B cell (primary cell): Measurements from ENCODE around the gene TMEM120B. TPM values are rescaled to one million over a fixed set of nuclear protein-coding genes. Genes with fewer than 3 reads are reported as not detected.

Experiments
- ATAC-seq: fragments of 200-7000 bp; cut with Tn5 transposase; one replicate; pipeline ENCODE4 v1.10.0; 2021; ENCODE audit warnings: low read depth, mild to moderate bottlenecking, moderate number of reproducible peaks, moderate library complexity
- CTCF ChIA-PET: fragments of 350-600 bp; sonication (Branson Sonifier 250); formaldehyde crosslinking; loops from one replicate; lab custom pipeline; 2021; ENCODE audit warnings: antibody characterized with exemption, inconsistent platforms; lab: Charles Lee
- POLR2A ChIA-PET: fragments of 350-600 bp; sonication (Branson Sonifier 250); formaldehyde crosslinking; loops from one replicate; lab custom pipeline; 2021; ENCODE audit warnings: antibody characterized with exemption; lab: Charles Lee
- DNase-seq: peaks from one replicate; pipeline ENCODE4 v3.0.0; 2013
- H2AFZ ChIP-seq: 2 replicates; pipeline ENCODE4 v1.6.1; 2012; ENCODE audit warnings: mild to moderate bottlenecking, low read depth, low read length; ENCODE audit not compliant: insufficient read depth, poor library complexity, severe bottlenecking
- H3K27ac ChIP-seq, 2 donors: 1 replicate in 1 of 2; 2 replicates in 1 of 2; pipeline ENCODE4 v1.5.1; 2012 to 2013; ENCODE audit warnings: low read length in 2 of 2, mild to moderate bottlenecking in 2 of 2, moderate library complexity in 1 of 2
- H3K27me3 ChIP-seq, 4 experiments: fragments of 200-600 bp in 1 of 4; sonication (generic) in 1 of 4; replicated peaks in 1 of 4; 1 replicate in 2 of 4; 2 replicates in 2 of 4; pipeline versions ENCODE4 v1.6.1 to v1.7.0; 2013 to 2016; ENCODE audit warnings: low read length in 3 of 4, mild to moderate bottlenecking in 2 of 4, mixed read lengths in 1 of 4, moderate library complexity in 1 of 4; ENCODE audit not compliant: insufficient read depth in 4 of 4, control insufficient read depth in 3 of 4; ENCODE audit errors: control extremely low read depth in 1 of 4
- H3K36me3 ChIP-seq, 2 experiments: replicated peaks in 1 of 2; 1 replicate in 1 of 2; 2 replicates in 1 of 2; pipeline versions ENCODE4 v1.6.1 to v1.7.1; 2013; ENCODE audit warnings: low read length in 1 of 2; ENCODE audit not compliant: insufficient read depth in 2 of 2, control insufficient read depth in 1 of 2; ENCODE audit errors: control extremely low read depth in 1 of 2, extremely low read depth in 1 of 2
- H3K4me1 ChIP-seq, 2 donors: fragments of 200-600 bp in 1 of 2; sonication (generic) in 1 of 2; 1 replicate in 1 of 2; 2 replicates in 1 of 2; pipeline versions ENCODE4 v1.5.1 to v1.6.1; 2013 to 2017; ENCODE audit warnings: low read length in 2 of 2; ENCODE audit not compliant: control insufficient read depth in 2 of 2, insufficient read depth in 2 of 2
- H3K4me2 ChIP-seq: replicated peaks from 2 replicates; pipeline ENCODE3; 2012; ENCODE audit warnings: mild to moderate bottlenecking, low read depth, low read length; ENCODE audit not compliant: poor library complexity, severe bottlenecking
- H3K4me3 ChIP-seq, 5 experiments: fragments of 200-600 bp in 1 of 5; sonication (generic) in 1 of 5; 1 replicate in 3 of 5; 2 replicates in 2 of 5; pipeline versions ENCODE4 v1.5.1 to v1.7.0; 2011 to 2016; ENCODE audit warnings: low read length in 4 of 5, mild to moderate bottlenecking in 4 of 5, low read depth in 2 of 5, control low read depth in 1 of 5, moderate library complexity in 1 of 5; ENCODE audit not compliant: insufficient read depth in 1 of 5; ENCODE audit errors: control extremely low read depth in 1 of 5, extremely low read depth in 1 of 5
- H3K79me2 ChIP-seq: fragments of 200-600 bp; sonication (generic); one replicate; pipeline ENCODE4 v1.6.0; 2016; ENCODE audit warnings: low read length; ENCODE audit not compliant: control insufficient read depth, insufficient read depth
- H3K9ac ChIP-seq: fragments of 200-600 bp; sonication (generic); 2 replicates; pipeline ENCODE4 v1.6.1; 2017; ENCODE audit warnings: mild to moderate bottlenecking, low read length, moderate library complexity
- H3K9me3 ChIP-seq, 3 donors: one replicate each; pipeline versions ENCODE4 v1.6.1 to v1.7.1; 2013; ENCODE audit warnings: low read length in 2 of 3; ENCODE audit not compliant: control insufficient read depth in 2 of 3, insufficient read depth in 1 of 3; ENCODE audit errors: control extremely low read depth in 1 of 3
- H4K20me1 ChIP-seq: 2 replicates; pipeline ENCODE4 v1.6.0; 2012; ENCODE audit warnings: mild to moderate bottlenecking, low read length; ENCODE audit not compliant: insufficient read depth, control insufficient read depth, poor library complexity, severe bottlenecking
- H3K27ac Mint-ChIP-seq: one replicate; pipeline ENCODE4 v1.8.0; 2021; ENCODE audit warnings: mixed read lengths
- H3K27me3 Mint-ChIP-seq: one replicate; pipeline ENCODE4 v1.8.0; 2021; ENCODE audit warnings: mixed read lengths
- H3K4me1 Mint-ChIP-seq: one replicate; pipeline ENCODE4 v1.8.0; 2021; ENCODE audit warnings: mixed read lengths
- H3K4me3 Mint-ChIP-seq: one replicate; pipeline ENCODE4 v1.8.0; 2021; ENCODE audit warnings: mixed read lengths
- H3K9me3 Mint-ChIP-seq: one replicate; pipeline ENCODE4 v1.8.0; 2022; ENCODE audit warnings: mixed read lengths; ENCODE audit not compliant: insufficient read depth
- EZH2 ChIP-seq: IDR thresholded peaks from 2 replicates; pipeline ENCODE4 v1.6.1; 2012; ENCODE audit warnings: borderline replicate concordance, low read depth, mild to moderate bottlenecking, moderate library complexity, low read length; ENCODE audit not compliant: insufficient read depth, poor library complexity, severe bottlenecking
- WGBS: methylation state at CpG from one replicate; pipeline ENCODE4 v1.1.5; 2013; ENCODE audit warnings: missing lambda C conversion rate; ENCODE audit not compliant: insufficient coverage; 5-methylcytosine and 5-hydroxymethylcytosine counted together
- intact Hi-C: fragments of 100-400 bp; cut with micrococcal nuclease; formaldehyde crosslinking; loops from one replicate; pipeline ENCODE4 v1.10.0; 2022
- polyA plus RNA-seq: library from polyadenylated mRNA; depleted of rRNA; stranded (reverse); fragments of >200 nt; gene quantifications from 2 replicates; pipeline ENCODE4 v1.2.3, GENCODE V29; 2012
- total RNA-seq, 2 donors: library from RNA; stranded (reverse); fragments of 120-200 nt in 1 of 2; gene quantifications; 1 replicate in 1 of 2; 2 replicates in 1 of 2; pipeline versions ENCODE4 v1.2.3 to v1.2.4, GENCODE V29; 2013 to 2022
- TF ChIP-seq, protein P1 (sequence below): fragments of 200-600 bp; IDR thresholded peaks from one replicate; pipeline ENCODE4 v1.8.0; 2022; ENCODE audit warnings: antibody characterized with exemption, mild to moderate bottlenecking

Gene TMEM120B
- total and polyA plus RNA-seq, 2 donors (not counting 1 experiment from before 2014, with no cell fraction given), result 9.2 to 9.7 TPM

DNA sequence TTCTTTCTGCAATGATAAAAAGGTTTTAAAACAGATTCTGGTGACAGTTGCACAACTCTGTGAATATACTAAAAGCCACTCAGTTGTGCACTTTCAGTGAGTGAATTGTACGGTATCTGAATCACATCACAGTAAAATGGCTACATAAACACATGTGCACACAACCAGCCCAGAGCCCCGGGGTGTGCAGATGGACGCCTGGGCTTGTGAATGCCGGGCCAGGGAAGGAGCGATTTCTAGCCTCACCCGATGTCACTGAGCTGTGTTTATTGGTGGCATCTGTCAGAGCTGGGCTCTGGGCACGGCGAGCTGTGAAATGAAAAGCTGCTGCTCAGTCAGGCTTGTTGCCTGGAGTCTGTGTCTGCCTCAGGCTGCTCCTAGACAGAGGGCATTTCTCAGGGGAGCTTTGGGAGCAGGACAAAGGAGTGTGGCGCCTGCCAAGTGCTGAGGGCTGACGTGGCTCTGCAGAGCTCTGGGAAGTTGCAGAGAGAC, 55.0 kb downstream of the TMEM120B start:
- Histone ChIP-seq H3K36me3 (no peaks in the 10 kb centered on the region), H3K27ac (no peak overlapping the region), H3K27me3 (no peaks in the 10 kb centered on the region), H3K4me2 (no peak overlapping the region), H3K9ac (no peak overlapping the region), H4K20me1 (no peaks in the 10 kb centered on the region), H3K4me1 (no peaks in the 10 kb centered on the region), H3K4me3 (no peak overlapping the region), H2AFZ (no peak overlapping the region), H3K9me3 (no peaks in the 10 kb centered on the region), H3K79me2 (no peaks in the 10 kb centered on the region)
- WGBS, result 85% methylated on average over 10 of the region's 10 CpGs
- ATAC-seq, result no peak
- intact Hi-C loops, result no loop called here
- no peak for DNase-seq
- H3K4me1 Mint-ChIP-seq, result no peaks in the 10 kb centered on the region
- ChIA-PET CTCF (interaction anchor here (0.6 to 3.0 kb wide), 4 partner anchors 27 to 289 kb away, joined by 3 to 10 read pairs (median 6); no protein-coding TSS in a partner anchor), POLR2A (no interaction called here)
- no peaks in the 10 kb centered on the region for H3K9me3 Mint-ChIP-seq
- no peak overlapping the region for H3K27ac Mint-ChIP-seq
- no peaks in the 10 kb centered on the region for H3K27me3 Mint-ChIP-seq
- TF ChIP-seq EZH2, result no peak
- TF ChIP-seq, protein P1, sequence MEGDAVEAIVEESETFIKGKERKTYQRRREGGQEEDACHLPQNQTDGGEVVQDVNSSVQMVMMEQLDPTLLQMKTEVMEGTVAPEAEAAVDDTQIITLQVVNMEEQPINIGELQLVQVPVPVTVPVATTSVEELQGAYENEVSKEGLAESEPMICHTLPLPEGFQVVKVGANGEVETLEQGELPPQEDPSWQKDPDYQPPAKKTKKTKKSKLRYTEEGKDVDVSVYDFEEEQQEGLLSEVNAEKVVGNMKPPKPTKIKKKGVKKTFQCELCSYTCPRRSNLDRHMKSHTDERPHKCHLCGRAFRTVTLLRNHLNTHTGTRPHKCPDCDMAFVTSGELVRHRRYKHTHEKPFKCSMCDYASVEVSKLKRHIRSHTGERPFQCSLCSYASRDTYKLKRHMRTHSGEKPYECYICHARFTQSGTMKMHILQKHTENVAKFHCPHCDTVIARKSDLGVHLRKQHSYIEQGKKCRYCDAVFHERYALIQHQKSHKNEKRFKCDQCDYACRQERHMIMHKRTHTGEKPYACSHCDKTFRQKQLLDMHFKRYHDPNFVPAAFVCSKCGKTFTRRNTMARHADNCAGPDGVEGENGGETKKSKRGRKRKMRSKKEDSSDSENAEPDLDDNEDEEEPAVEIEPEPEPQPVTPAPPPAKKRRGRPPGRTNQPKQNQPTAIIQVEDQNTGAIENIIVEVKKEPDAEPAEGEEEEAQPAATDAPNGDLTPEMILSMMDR, result no peak
- no peak overlapping the region for H3K4me3 Mint-ChIP-seq

DNA sequence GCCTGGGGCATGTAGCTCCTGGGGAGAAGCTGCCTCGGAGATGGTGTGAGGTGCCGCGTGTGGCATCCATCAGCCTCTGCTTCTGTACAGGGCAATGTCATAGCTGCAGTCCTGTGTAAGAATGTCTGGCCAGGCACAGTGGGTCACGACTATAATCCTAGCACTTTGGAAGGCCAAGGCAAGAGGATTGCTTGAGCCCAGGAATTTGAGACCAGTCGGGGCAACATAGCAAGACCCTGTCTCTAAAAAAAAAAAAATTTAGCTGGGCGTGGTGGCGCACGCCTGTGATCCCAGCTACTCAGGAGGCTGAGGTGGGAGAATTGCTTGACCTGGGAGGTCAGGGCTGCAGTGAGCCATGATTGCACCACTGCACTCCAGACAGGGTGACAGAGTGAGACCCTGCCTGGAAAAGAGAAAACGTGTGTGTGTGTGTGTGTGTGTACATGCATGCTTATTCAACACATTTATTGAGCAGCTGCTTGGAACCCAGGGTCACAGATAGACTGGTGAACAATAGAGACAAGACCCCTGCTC, 56.8 kb downstream of the TMEM120B start:
- H3K4me3 ChIP-seq, result no peak overlapping the region

More for the DNA sequence above, 56.8 kb downstream of the TMEM120B start:
- Histone ChIP-seq H3K4me1 (peaks cover 7% of the 10 kb centered on the region in 2 donors), H4K20me1 (no peaks in the 10 kb centered on the region), H3K79me2 (no peaks in the 10 kb centered on the region), H3K9ac (no peak overlapping the region), H3K27me3 (no peaks in the 10 kb centered on the region), H3K4me2 (no peak overlapping the region), H2AFZ (no peak overlapping the region), H3K36me3 (no peaks in the 10 kb centered on the region), H3K9me3 (no peaks in the 10 kb centered on the region), H3K27ac (no peak overlapping the region)
- CTCF ChIA-PET, result interaction anchor here (0.9 to 3.0 kb wide), 4 partner anchors 24 to 43 kb away, joined by 3 to 8 read pairs (median 6); partner anchors contain the start of gene RHOF
- no peak overlapping the region for H3K4me3 Mint-ChIP-seq
- WGBS, result 89% methylated on average over 9 of the region's 9 CpGs
- no peaks in the 10 kb centered on the region for H3K27me3 Mint-ChIP-seq
- peaks cover 11% of the 10 kb centered on the region for H3K4me1 Mint-ChIP-seq
- H3K9me3 Mint-ChIP-seq, result no peaks in the 10 kb centered on the region
- TF ChIP-seq, protein P1, result no peak
- TF ChIP-seq EZH2, result no peak
- H3K27ac Mint-ChIP-seq, result no peak overlapping the region
- DNase-seq (no peak), ATAC-seq (no peak)
- intact Hi-C loops, result no loop called here
- POLR2A ChIA-PET, result interaction anchor here (0.6 to 0.7 kb wide), 3 partner anchors 15 to 235 kb away, joined by 3 to 7 read pairs (median 4); no protein-coding TSS in a partner anchor
